NCI-H2107 treated with DMSO at 0.1 percent for 48 hours (cell line): ENCODE measurements around the gene PCMTD2.
"Not testable (repeated sequence)": the region's sequence is repeated elsewhere in the genome, so short reads cannot be mapped to it uniquely, and the experiment has no call there.

Experiments
- DNase-seq: peaks from one replicate; lab custom pipeline; 2025; ENCODE audit not compliant: unreplicated experiment; lab: John Stamatoyannopoulos, UW

PCMTD2 gene

GRCh38 chr20:64285579-64286446, 30.3 kb downstream of the PCMTD2 start:
- not testable (repeated sequence) for DNase-seq

- DNase-seq = not testable (repeated sequence)
Observed at GRCh38 chr20:64286447-64287263, 31.1 kb downstream of the PCMTD2 start.

GRCh38 chr20:64287264-64287590, 31.7 kb downstream of the PCMTD2 start:
- DNase-seq = not testable (repeated sequence)

- DNase-seq = not testable (repeated sequence)
Observed at GRCh38 chr20:64292167-64292566, 36.6 kb downstream of the PCMTD2 start.

GRCh38 chr20:64303086-64303485, 47.5 kb downstream of the PCMTD2 start:
- not testable (repeated sequence) for DNase-seq

- not testable (repeated sequence) for DNase-seq
Observed at GRCh38 chr20:64313761-64314160, 58.2 kb downstream of the PCMTD2 start.

- DNase-seq = not testable (repeated sequence)
Observed at GRCh38 chr20:64315381-64315780, 59.8 kb downstream of the PCMTD2 start.

- DNase-seq = not testable (repeated sequence)
Observed at GRCh38 chr20:64315884-64316283, 60.3 kb downstream of the PCMTD2 start.

- not testable (repeated sequence) for DNase-seq
Observed at GRCh38 chr20:64316415-64317083, 61.0 kb downstream of the PCMTD2 start.

GRCh38 chr20:64317331-64317730, 61.8 kb downstream of the PCMTD2 start:
- not testable (repeated sequence) for DNase-seq

GRCh38 chr20:64318056-64318455, 62.5 kb downstream of the PCMTD2 start:
- not testable (repeated sequence) for DNase-seq

GRCh38 chr20:64322031-64322789, 66.7 kb downstream of the PCMTD2 start:
- DNase-seq = not testable (repeated sequence)
